Suppressor macrophage treated with lipopolysaccharide for 1 hour (primary cell): ENCODE measurements around the gene EXOC2.

Experiments used
- DNase-seq, 3 donors: peaks; one replicate each; pipeline ENCODE4 v3.0.0-alpha.2; 2020 to 2022

EXOC2 gene

DNA sequence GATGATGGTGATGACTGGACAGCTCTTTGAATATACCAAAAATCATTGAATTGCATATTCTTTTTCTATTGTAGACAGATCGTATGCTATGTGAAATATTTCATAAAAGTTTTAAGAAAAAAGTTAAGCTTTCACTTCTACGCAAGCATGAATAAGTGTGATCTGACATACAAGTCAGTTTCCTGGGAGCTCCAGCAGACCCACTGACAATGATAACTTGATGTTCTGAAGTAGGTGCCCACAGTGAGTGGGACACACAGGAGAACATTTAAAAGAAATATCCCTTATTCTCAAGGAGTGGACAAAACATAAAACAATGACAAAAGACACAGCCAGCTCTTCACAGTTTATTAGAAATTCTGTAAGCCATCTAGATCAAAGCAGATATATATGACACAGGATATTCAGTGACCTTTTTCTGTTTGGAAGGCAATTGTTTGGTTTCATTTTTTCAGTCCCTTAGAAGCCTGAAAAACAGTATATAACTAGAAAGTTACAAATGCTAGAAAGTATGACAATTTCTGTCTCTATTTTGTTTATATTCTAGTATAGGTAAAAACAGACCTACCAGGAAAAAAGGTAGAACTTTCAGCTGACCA is 200.0 kb downstream of the EXOC2 start:
- DNase-seq = no peak

DNA sequence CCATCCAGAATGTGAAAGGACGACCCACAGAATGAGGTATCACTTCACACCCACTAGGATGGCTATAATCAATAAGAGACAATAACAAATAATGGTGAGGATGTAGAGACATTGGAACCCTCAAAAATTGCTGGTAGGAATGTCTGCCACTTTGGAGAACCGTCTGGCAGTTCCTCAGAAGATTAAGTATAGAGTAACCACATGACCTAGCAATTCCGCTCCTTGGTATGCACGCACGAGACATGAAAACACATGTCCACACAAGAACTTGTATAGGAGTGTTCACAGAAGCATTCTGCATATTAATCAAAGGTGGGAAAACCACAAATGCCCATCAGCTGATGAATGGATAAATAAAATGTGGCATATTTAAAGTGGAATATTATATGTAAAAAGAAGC is 200.8 kb downstream of the EXOC2 start:
- no peak for DNase-seq

DNA sequence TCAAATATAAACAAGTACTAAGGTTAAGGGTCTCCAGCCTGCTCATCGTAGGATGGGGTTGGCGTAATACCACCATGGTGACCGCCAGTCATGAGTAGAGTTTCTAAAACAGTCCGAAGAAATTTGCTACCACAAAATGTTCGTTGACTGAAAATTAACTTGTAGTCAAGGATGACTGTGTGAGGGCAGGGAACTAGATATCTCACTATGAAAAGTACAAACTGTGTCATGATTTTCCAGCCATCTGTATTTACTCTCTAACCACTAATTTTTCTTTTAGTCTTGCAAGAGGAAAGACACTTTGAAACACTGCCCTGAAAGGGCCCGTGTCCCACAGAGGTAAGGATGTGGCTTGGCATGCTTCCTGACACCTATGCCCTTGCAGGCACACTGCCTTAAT is 201.7 kb downstream of the EXOC2 start:
- no peak for DNase-seq

DNA sequence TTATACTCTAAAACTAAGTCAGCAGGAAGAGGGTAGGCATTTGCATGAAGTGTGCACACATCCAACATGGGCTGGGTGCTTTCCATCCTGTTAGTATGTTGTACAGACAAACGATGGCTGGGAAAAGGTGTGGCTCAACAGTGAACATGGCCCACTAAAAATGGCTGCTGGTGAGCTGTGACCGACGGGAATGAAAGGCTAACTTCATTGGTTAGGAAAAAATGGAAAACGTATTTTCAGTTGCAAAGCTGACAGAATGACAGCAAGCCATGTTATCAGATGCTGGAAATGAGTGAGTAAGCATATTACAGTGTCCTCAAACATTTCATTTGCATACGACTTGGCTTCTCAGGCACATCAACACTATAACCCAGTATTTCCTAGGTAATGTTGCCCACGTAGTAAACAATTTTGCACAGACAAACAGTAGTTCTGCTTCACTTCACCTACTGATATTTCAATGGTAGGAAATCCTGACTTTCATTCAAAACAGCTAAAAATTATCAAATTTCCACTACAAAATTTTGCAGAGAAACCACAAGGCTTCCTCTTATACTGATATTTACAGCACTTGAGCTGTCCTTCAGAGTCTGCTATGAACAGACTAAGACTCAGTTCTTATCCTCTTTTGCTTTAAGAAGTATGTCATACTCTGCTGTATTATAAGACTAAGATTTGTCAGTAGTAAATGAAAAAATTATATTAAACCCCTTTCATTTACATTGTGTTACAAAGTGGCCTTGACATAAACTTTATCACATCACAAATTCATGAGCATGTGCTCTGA is 202.5 kb downstream of the EXOC2 start:
- no peak for DNase-seq

DNA sequence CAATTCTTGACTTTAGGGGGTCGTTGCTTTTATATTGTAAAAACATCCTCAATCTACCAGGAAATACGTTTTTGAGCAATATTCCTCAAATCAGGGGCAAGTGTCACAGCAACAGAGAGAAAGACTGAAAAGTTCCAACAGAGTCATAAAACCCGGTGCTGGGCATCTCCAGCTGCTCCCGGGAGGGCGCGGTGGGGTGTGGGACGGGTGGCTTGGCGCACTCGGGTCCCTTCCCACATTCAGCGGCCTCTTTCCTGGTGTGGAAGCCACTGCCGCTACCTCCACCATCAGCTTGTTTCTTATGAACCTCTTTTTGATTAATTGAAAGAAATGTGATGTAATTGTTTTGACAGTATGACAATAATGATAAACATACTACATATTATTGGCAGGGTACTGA is 203.2 kb downstream of the EXOC2 start:
- no peak for DNase-seq

DNA sequence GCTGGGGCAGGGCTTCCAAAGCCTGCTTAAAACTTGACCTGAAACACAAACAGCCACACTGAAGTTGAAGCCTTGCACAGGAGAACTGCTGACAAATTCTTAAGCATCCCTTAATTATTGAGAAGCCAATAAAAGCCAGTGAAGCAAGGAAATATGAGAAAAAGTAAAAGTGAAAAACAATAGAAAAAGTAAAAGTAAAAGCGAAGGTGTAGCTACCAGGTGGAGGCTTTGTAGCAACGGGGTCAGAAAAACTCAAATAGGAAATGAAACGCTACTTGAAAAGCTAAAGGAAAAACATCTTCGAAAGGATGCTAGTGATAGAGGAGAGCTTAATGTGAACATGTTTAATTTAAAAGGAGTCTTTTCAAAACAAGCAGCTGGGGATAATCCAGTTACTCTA is 203.9 kb downstream of the EXOC2 start:
- no peak for DNase-seq

DNA sequence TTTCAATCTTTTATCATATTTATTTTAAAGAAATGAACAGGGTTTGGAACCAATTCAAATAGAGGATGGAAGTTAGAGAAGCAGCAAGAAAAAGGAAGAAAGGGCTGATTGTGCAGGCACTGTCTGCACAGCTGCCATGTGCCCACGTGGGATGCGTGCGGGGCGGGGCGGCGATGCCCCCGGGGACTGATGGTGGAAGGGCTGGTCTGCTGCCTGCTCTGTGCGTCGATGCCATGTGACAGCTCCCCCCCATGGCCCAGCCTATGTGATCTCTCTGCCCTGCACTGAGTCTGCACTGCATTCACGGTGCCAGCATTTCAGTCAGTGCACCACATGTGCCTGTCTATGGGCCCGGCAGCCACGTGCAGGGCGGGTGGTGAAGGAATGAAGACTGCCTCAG is 205.0 kb downstream of the EXOC2 start:
- no peak for DNase-seq

DNA sequence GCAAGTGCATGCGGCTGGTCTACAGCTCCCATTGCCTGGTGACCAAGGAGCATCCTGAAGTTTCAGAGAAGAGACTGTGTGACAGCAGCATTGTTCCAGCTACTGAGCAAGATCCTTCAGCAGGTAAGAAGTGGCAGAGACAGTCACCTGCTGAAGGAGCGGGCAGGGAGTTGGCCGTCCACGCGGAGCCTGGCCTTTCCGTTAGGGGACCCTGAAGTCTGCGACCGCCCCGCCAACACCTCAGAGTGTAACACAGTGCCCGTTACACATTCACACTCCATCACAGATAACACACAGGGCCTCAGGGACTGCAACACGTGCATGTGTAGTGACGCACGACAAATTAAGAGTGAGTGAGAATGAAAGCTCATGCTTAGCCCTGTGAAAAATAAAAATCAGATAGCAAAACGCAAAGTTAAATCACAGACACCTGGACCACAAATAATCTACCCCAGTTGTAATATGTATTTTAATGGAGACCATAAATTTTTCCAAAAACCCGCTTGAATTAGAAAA is 207.2 kb downstream of the EXOC2 start:
- DNase-seq = no peak

DNA sequence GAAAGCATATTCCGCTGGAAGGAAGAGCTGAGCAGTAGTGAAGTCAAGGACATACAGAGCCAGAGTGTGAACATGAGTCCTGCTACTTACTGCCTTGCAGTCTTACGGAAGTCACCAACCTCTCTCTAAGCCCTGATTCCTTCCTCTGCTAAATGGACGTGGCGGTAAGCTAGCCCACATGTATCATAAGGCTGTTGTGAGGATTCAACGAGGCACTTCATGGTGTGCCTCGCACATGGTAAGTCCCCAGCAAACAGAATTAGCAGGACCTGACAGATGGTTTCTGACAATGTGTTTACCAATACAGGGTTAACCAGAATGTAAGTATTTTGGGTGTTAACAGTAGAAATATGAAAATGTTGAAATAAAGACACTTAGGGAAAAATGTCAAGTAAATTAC is 208.2 kb downstream of the EXOC2 start:
- DNase-seq = no peak

DNA sequence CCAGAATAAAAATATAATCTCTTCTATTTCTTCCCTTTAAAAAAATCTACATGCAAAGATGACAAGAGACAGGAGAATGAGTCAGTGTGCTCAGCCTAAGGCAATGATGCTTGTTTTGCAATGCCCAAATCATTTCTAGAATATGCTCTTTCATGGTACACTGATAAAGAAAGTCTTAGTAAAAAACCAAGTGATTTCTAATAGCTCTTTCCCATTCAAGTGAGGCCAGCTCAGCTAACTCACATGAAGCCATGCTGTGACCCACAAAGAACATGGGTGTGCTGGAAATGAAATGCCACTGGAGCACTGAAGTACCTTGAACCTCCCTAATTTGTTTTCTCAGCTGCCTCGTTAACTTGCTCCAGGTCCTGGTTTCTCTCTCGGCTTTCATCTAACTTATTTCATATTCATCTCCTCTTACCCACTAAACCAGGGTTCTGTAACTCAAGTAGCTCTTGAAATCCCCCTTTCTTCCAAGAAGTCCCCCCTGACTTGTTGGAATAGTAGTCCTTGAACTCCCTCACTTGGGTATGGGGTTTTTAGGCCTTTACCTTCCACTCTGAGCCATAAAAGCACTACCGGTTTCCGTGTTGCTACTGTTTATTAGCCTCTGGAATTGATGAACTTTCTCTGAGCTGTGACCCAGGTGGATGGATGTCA is 208.7 kb downstream of the EXOC2 start:
- no peak for DNase-seq

DNA sequence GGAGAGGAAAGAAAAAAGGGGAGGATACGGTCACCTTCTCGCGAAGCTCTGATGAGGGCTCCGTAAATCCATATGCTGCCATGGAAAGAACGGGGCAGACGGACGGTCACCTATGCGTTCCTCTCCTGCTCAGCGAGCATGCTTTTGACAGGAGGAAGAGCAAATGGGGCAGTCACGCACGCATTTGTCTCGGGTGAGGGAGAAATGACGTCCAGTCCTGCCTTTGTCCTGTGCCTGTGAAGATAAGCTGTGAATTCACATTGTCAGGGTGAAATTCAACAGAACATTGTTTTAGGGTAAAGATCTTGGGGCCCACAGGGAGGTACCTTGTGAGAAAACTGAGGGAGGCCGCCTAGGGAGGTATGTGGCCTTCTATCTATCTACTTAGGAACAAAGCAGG is 217.6 kb downstream of the EXOC2 start:
- no peak for DNase-seq

DNA sequence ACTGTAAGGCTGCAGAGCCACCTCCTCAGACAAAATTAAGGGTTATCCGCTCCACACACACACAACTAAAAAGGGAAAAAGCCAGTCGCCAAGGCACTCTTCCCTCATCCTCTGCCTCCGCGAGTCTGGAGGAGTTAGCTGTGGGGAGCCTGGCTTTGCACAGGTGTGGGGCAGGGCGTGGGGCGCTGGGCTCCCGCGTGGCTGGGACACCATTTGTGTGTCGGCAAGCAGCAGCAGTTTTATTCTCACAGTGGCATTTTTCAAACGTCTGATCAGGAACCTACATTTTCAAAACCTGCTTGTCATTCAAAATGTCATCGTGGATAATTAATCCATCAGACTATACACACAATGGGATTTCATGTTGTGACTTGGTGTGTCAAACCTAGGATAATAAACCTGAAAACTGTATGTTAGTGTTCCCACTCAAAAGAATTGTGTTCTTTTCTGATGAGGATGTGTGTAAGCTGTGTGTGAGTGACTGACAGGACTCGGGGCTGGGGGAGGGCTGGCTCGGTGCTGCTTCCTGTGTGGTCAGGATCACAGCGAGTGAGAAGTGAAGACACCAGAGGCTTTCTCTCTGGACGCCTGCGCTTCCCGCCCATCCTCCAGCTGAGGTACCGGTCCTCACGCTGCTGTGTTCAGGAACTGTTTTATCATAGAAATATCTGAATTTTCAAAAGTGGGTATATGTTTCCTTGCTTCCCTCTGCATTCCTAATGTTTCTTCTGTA is 218.3 kb downstream of the EXOC2 start:
- DNase-seq = peak in 2 of 3 donors; percentile 27 to 33

DNA sequence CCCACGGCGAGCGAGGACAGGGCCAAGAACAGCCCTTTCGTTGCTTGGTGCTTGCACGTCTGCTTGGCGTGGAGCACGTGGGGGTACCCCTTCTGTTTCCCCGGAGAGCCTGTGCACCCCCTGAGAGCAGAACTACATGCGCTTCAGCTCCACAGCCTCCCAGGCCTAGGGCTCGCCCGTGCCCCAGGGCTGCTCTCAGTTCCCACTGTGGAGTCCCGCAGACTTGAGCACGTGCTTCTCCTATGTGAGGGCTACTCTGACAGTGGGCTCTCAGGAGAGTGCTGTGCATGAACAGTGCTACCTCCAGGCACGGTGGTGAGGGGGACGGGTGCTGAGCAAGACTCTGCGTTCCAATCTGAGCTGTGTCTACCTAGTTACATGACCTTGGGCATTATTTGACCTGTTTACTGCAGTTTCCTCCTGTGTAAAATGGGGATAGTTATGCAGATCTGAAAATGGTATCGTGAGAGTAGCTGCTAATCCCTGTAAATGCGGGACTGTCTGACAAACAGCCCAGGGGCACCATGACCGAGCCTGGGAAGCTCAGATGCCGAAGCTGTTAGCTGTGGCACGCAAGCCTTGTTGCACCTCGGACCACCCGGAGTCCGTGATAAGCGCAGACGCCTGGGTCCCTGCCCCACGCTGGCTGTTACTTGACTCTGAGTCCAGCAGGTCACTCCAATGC is 219.0 kb downstream of the EXOC2 start:
- no peak for DNase-seq

DNA sequence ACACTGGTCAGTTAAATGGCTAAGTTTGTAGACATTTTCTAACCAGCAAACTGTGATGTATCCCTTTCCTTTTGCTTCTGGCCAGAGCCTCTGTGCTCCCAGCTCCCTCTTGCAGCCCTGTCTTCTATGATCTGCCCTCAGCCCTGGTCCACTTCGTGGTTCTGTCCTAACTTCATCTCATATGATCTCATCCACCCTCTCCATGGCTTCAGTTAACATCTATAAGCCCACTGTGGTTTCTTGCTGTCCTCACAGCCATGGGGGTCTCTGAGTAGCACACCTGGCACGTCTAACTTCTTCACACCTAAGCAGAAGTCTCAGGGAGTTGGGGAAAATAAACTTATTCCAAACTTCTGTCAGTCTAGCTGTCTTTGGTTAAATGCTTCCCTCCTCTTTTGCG is 219.6 kb downstream of the EXOC2 start:
- DNase-seq = no peak

DNA sequence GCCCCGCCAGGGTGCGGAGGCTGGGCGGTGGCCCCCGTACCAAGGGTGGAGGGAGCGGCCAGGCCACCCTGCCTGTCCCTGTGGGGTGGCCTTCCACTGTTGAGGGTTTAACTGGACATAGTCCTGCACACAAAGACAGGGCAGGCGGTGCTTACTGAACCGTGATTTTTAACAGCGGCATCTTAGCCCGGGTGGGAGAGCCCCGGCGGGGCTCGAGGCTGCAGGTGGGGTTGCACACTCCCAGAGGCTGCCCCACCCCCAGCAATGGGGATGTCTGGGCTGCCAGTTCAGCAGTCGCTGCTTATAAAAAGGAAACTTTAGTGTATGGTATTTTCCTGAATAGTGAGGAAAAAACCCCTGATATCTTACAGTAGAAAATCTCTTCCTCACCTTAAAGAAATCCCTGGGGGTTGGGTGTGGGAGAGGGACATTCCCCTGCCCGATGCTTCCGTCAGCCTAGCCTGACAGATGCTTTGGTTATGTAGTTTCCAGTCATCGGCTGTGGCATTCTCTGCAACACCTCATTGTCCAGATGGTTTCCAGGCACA is 222.0 kb downstream of the EXOC2 start:
- no peak for DNase-seq

DNA sequence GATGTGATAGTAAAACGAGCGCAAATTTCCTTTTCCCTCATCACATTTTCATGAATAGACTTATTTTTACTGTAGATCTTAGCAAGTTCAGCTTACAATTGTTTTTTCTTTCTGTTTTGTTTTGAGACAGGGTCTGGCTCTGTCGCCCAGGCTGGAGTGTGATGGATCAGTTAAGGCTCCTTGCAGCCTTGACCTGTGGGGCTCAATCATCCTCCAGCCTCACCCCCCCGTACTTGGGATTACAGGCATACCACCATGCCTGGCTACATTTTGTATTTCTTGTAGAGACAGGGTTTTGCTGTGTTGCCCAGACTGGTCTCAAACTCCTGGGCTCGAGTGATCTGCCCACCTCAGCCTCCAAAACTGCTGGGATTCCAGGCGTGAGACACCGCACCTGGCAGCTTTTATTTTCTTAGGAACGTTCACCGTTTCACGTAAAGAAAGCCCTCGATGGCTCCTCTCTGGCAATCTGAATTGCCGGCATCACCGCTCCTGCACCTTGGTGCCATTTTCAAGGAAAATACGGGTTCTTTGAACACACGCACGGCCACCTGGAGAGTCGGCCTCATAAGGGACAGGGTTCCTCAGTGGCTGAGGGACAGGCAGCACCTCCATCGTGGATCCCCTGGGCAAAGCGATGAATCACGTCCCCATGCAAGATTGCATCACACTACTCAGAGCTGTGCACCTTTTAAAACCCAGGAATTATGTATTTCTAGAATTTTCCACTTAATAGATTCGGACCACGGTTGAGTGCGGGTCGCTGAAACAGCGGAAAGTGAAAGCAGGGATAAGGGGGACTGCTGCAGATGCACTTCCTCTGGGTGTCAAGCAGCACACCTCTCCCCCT is 222.7 kb downstream of the EXOC2 start:
- DNase-seq = no peak

DNA sequence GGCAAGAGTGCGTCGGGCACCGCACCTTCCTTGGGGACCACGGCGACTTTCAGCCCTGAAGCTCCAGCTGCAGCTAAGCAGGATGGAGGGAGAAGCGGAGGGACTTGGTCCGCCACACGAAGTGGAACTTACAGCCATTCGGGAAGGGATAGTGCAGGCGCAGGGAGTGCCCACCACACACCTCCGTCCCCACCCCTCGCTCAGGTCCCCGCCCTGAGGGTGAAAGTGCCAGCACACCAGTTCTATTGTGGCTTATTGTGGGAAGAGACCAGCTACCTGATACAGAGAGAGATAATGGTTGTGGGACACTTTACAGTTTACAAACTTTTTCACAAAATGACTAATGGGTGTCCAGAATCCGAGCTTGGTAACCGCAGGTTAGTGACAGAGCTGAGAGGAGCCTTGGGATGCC is 225.3 kb downstream of the EXOC2 start:
- DNase-seq = no peak

DNA sequence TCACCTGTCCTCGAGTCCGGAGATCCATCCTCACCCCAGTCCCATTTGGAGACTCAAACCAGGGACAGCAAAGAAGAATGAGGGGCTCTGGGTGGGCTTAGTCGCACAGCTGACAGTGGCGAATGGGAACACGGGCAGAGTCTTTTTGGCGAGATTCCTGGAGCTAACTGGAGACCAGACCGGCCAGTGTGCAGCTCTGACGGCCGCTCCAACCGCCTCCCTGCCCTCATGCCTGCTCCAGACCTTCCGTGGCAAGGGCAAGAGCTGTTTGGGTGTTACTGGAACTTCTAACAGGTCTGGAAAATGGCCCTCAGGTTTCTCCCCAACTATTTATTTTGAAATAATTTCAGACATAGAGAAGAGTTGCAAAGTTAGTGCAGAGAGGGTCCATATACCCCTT is 225.8 kb downstream of the EXOC2 start:
- DNase-seq = no peak

DNA sequence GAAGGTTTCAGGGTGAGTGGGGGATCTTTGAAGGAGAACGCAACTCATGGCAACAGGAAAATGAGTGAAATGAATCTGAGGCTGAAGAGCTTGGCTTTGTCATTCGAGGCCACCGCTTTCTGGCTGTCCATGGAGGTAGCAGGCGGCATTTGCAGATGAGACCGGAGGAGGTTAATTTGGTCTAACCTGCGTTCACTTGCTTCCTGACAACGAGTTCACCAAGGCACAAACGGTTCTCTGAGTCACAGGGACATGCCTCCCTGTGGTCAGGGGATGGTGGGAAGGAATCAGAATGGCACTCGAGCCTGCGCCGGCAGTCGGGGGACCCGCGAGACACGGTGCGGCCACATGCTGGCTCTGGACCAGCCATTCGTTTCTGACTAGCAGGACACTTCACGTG is 226.4 kb downstream of the EXOC2 start:
- no peak for DNase-seq

DNA sequence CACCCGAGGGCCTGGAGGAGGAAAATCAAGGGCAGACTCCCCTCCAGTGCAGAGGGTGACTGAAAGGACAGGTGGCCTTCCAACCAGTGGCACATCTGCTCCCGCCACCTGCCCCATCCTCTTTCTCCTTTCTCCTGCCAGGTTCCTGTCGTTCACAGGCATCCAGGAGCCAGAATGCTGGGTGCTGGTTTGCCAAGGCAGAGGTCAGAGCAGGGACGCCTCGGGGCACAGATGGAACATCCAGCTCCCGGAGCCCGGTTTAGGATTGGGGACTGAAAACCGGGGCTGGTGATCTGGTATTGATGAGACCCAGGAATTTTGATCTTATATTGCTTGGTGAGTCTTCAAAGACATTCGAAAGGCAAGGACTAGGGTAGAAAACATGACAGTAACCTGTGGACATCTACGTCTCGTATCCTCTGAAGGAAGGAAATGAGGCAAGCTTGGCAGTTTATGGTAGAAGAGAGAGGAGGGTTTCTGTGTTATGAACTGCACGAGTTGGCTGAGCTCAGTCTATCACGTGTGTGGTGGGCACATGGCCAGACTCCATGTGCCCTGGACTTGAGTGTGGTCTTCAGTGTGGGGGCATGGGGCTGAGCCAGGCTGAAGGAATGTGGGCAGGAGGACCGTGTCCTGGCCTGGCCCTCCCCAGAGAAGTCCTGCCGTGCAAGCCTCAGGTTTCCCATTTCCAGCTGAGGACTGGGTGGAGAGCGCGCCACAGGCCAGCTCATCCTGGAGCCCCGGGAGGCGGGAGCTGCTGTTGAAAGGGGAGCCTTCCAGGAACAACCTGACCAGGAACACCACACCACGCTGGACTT is 227.2 kb downstream of the EXOC2 start:
- DNase-seq = no peak

DNA sequence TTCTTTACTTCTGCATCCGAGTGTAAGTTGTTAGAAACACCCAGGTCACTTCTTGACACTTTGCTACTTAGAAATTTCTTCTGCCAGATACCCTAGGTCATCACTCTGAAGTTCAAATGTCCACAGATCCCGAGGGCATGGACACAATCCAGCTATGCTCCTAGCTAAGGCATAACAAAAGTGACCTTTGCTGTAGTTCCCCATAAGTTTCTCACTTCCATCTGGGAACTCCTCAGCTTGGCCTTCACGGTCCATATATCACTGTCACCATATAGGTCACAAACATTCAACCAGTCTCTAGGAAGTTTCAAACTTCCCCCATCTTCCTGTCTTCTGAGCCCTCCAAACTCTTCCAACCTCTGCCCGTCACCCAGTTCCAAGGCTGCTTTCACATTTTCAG is 236.1 kb downstream of the EXOC2 start:
- no peak for DNase-seq
